ENCODE measurements around the gene ZNRF3. TPM values are rescaled to one million over a fixed set of nuclear protein-coding genes. Genes with fewer than 3 reads are reported as not detected.
"Not testable (repeated sequence)": the region's sequence is repeated elsewhere in the genome, so short reads cannot be mapped to it uniquely, and the experiment has no call there.

ZNRF3 gene
- total RNA-seq, 1 donor from 2014 or later = 4.1 TPM

DNA sequence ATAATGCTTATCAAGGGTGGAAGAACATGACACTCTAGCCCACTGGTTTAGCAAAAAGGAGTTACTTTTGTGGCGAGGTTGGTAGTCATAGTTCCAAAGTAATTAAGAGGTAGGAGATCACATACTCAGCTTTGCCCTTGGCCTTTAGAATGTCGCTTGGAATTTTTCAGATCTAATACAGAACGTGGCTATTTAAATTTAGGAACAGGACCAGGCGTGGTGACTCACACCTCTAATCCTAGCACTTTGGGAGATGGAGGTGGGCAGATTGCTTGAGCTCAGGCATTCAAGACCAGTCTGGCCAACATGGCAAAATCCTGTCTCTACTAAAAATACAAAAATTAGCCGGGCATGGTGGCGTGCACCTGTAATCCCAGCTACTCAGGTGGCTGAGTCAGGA, 26.1 kb upstream of the ZNRF3 start:
- Mint-ChIP-seq H3K4me1 (peaks cover 11% of the 10 kb centered on the region), H3K27me3 (ENCODE audit: insufficient read depth, low read depth) (peaks cover 2% of the 10 kb centered on the region), H3K9me3 (no peaks in the 10 kb centered on the region), H3K36me3 (no peaks in the 10 kb centered on the region), H3K4me3 (no peak overlapping the region), H3K27ac (peak overlapping the region; percentile 3)
- Histone ChIP-seq H3K27ac (no peak overlapping the region), H3K27me3 (no peaks in the 10 kb centered on the region), H3K9ac (no peak overlapping the region), H4K20me1 (ENCODE audit: low read depth) (no peaks in the 10 kb centered on the region), H3K36me3 (no peaks in the 10 kb centered on the region), H3K9me3 (ENCODE audit: low read depth) (no peaks in the 10 kb centered on the region), H3K79me2 (ENCODE audit: low read depth) (no peaks in the 10 kb centered on the region), H3K4me3 (no peak overlapping the region), H3F3A (ENCODE audit: low read depth) (no peaks in the 10 kb centered on the region), H3K4me2 (no peak overlapping the region), H3K4me1 (no peaks in the 10 kb centered on the region), H2AFZ (replicated peaks) (no peak overlapping the region)
- no peak for TF ChIP-seq EZH2phosphoT487 (IDR thresholded peaks at IDR 0.05)
- TF ChIP-seq, protein P1, sequence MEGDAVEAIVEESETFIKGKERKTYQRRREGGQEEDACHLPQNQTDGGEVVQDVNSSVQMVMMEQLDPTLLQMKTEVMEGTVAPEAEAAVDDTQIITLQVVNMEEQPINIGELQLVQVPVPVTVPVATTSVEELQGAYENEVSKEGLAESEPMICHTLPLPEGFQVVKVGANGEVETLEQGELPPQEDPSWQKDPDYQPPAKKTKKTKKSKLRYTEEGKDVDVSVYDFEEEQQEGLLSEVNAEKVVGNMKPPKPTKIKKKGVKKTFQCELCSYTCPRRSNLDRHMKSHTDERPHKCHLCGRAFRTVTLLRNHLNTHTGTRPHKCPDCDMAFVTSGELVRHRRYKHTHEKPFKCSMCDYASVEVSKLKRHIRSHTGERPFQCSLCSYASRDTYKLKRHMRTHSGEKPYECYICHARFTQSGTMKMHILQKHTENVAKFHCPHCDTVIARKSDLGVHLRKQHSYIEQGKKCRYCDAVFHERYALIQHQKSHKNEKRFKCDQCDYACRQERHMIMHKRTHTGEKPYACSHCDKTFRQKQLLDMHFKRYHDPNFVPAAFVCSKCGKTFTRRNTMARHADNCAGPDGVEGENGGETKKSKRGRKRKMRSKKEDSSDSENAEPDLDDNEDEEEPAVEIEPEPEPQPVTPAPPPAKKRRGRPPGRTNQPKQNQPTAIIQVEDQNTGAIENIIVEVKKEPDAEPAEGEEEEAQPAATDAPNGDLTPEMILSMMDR (IDR thresholded peaks at IDR 0.05) = no peak
- no peak for DNase-seq (ENCODE audit: low spot score)

DNA sequence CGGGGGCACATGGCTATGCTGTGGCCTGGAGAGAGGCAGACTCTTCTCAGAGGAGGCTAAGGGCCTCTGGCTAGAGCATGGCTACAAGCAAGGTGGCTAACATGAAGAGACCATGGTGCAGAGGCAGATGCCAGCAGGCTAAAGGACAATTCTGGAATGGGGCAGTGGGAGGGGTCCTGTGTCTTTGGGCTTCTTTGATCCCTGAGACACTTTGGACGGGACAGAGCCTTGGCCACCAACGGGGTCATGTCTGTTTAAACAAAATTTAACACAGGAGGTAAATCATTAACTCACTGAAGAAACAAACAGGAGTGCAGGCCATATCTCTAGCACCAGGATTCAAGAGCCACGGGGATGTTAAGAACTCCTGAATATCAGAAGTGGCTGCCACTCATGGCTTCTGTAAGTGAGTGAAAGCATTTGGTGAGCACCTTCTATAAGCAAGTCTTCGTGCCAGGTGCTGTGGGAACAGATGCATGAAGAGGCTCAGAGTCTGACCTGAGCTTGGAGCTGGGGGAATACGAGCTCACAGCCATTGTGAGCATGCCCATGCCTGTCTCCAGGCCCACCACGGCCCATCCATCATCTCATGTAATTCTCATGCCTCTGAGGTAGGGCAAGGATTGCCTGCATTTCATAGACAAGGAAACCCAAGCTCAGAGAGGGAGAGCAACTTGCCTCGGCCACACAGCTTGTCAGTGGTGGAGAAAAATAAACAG, 18.3 kb upstream of the ZNRF3 start:
- H3K4me3 ChIP-seq = no peak overlapping the region
- DNase-seq (ENCODE audit: low spot score) = no peak
- no peak overlapping the region for H3K9ac ChIP-seq
- H3K9me3 Mint-ChIP-seq = peaks cover 3% of the 10 kb centered on the region
- no peak overlapping the region for H3K27ac ChIP-seq
- no peaks in the 10 kb centered on the region for H4K20me1 ChIP-seq (ENCODE audit: low read depth)
- peaks cover 3% of the 10 kb centered on the region for H3K4me1 Mint-ChIP-seq
- H3K36me3 Mint-ChIP-seq = peaks cover 3% of the 10 kb centered on the region
- H3K27ac Mint-ChIP-seq = peak overlapping the region; percentile 8
- no peak overlapping the region for H3K4me2 ChIP-seq
- H3K79me2 ChIP-seq (ENCODE audit: low read depth) = no peaks in the 10 kb centered on the region
- no peaks in the 10 kb centered on the region for H3K27me3 ChIP-seq
- H3K9me3 ChIP-seq (ENCODE audit: low read depth) = no peaks in the 10 kb centered on the region
- no peaks in the 10 kb centered on the region for H3F3A ChIP-seq (ENCODE audit: low read depth)
- H3K27me3 Mint-ChIP-seq (ENCODE audit: insufficient read depth, low read depth) = peaks cover 5% of the 10 kb centered on the region
- H3K4me3 Mint-ChIP-seq = no peak overlapping the region
- no peak overlapping the region for H2AFZ ChIP-seq (replicated peaks)
- H3K4me1 ChIP-seq = no peaks in the 10 kb centered on the region
- H3K36me3 ChIP-seq = no peaks in the 10 kb centered on the region
- TF ChIP-seq EZH2 (IDR thresholded peaks at IDR 0.05) (no peak), EZH2phosphoT487 (IDR thresholded peaks at IDR 0.05) (no peak)
- TF ChIP-seq, protein P1 (IDR thresholded peaks at IDR 0.05) = no peak

DNA sequence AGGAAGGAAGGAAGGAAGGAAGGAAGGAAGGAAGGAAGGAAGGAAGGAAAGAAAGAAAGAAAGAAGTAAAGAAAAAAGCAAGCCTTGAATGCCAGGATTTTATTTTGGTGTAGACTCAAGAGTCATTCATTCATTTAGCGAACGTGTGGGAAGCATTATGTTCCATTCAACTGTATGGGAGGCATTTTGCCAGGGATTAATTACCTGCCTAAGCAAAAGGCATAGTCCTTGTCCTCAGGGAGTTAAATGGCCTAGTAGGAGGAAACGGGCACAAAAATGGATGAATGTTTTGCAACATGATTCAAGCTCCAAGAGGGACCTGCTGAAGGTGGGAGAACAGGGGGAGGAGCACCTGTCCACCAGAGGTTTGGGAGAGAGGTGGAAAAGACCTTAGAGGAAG, 16.2 kb upstream of the ZNRF3 start:
- no peak overlapping the region for H2AFZ ChIP-seq (replicated peaks)
- H3K79me2 ChIP-seq (ENCODE audit: low read depth) = no peaks in the 10 kb centered on the region
- H3K4me3 Mint-ChIP-seq = no peak overlapping the region
- H3K27ac Mint-ChIP-seq = no peak overlapping the region
- H3K36me3 ChIP-seq = no peaks in the 10 kb centered on the region
- peaks cover 3% of the 10 kb centered on the region for H3K9me3 Mint-ChIP-seq
- peaks cover 3% of the 10 kb centered on the region for H3K36me3 Mint-ChIP-seq
- H3K4me1 Mint-ChIP-seq = peaks cover 7% of the 10 kb centered on the region
- no peak overlapping the region for H3K27ac ChIP-seq
- no peaks in the 10 kb centered on the region for H3K9me3 ChIP-seq (ENCODE audit: low read depth)
- H3K4me1 ChIP-seq = no peaks in the 10 kb centered on the region
- no peak overlapping the region for H3K9ac ChIP-seq
- no peaks in the 10 kb centered on the region for H4K20me1 ChIP-seq (ENCODE audit: low read depth)
- no peak overlapping the region for H3K4me2 ChIP-seq
- peaks cover 5% of the 10 kb centered on the region for H3K27me3 Mint-ChIP-seq (ENCODE audit: insufficient read depth, low read depth)
- H3K27me3 ChIP-seq = no peaks in the 10 kb centered on the region
- TF ChIP-seq, protein P1 (IDR thresholded peaks at IDR 0.05) = no peak
- TF ChIP-seq EZH2 (IDR thresholded peaks at IDR 0.05) (no peak), EZH2phosphoT487 (IDR thresholded peaks at IDR 0.05) (no peak)
- H3K4me3 ChIP-seq = no peak overlapping the region
- no peaks in the 10 kb centered on the region for H3F3A ChIP-seq (ENCODE audit: low read depth)
- DNase-seq (ENCODE audit: low spot score) = no peak

DNA sequence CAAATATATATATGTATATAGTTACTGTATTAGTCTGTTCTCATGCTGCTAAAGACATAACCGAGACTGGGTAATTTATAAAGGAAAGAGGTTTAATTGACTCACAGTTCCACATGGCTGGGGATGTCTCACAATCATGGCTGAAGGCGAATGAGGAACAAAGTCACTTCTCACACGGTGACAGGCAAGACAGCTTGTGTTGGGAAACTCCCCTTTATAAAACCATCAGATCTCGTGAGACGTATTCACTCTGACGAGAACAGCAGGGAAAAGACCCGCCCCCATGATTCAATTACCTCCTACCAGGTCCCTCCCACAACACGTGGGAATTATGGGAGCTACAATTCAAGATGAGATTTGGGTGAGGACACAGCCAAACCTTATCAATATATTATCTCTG, 15.0 kb upstream of the ZNRF3 start:
- not testable (repeated sequence) for H3K27ac ChIP-seq; H3K27me3 ChIP-seq; H3K9me3 Mint-ChIP-seq; H3K36me3 ChIP-seq; H3K4me2 ChIP-seq; H3K9ac ChIP-seq; H4K20me1 ChIP-seq (ENCODE audit: low read depth); H3K79me2 ChIP-seq (ENCODE audit: low read depth); H3K4me3 Mint-ChIP-seq; H3K9me3 ChIP-seq (ENCODE audit: low read depth); H2AFZ ChIP-seq (replicated peaks); H3K36me3 Mint-ChIP-seq; H3F3A ChIP-seq (ENCODE audit: low read depth); H3K4me3 ChIP-seq; DNase-seq (ENCODE audit: low spot score); H3K4me1 ChIP-seq; H3K27me3 Mint-ChIP-seq (ENCODE audit: insufficient read depth, low read depth)
- Mint-ChIP-seq H3K27ac (peak overlapping the region; percentile 60), H3K4me1 (peaks cover 11% of the 10 kb centered on the region)
